Articular chondrocyte of knee joint (primary cell): ENCODE data around the gene PLSCR4. TPM values are rescaled to one million over a fixed set of nuclear protein-coding genes. Genes with fewer than 3 reads are reported as not detected.

Experiments used
- total RNA-seq: library from RNA; depleted of rRNA; stranded (reverse); fragments of >200 nt; gene quantifications from 2 replicates; pipeline ENCODE4 v1.2.3, GENCODE V29; 2012

PLSCR4 gene
- total RNA-seq = 38.6 and 50.2 TPM in 2 replicates

GRCh38 chr3:146250449-146251382 lies at the start of gene PLSCR4:
Gene PLSCR4 (minus strand): TSS chr3:146251105. CDS start chr3:146222071, 29,034 bp downstream.

DNA sequence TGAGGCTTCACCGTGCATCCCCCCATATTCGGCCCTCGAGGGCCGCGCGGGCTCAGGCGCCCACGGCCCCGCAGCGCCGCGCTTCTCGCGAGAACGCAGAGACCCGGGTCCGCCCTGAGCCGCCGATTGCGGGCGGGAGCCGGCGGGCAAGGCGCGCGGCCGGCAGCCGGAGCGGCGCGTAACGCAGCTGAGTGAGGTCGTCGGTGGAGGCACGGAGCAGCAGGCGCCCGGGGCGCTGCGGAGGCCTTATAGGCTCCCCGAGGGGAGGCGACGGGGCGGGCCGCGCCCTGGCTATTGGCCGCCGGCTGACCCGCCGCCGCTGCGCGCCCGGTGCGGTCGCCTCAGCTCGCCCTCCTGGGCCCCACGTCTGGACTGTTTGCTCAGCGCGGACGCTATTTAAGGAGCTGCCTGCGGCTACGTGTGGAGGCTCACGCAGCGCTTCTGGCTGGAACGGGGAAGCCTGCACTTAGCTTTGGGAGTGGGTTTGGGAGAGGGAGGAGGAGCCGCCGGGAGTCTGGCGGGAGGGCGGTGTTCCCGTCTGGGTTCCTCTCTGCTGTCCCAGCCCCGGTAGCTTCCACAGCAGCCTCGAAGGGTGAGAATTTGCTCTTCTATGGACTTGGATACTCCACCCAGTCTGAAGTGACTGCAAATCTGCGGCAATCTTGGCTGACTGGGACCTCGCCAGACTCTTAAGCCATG lies 89.8 kb downstream of the PLSCR4 start, which contains the start of gene PLOD2:
Gene PLOD2, minus strand, starts transcription at position 221 of the 699 bp plus-strand sequence. Its CDS starts 195 bp downstream, at position 26.

Other genes starting within 250 kb of the PLSCR4 start
- 345 and 363 TPM in 2 replicates for gene PLOD2, start 89.9 kb downstream of the PLSCR4 start, total RNA-seq
- gene PLSCR2, start 218.5 kb upstream of the PLSCR4 start, total RNA-seq = 0.54 TPM in 1 of 2 replicates, not detected in the other